IMR-90 (cell line): ENCODE results near the gene KIF5C.

Source experiments
- CEBPB ChIP-seq: IDR thresholded peaks from 2 replicates; pipeline ENCODE4 v1.6.1; 2012; ENCODE audit warnings: low read depth, low read length, improper control_type of control experiment
- CTCF ChIP-seq: conservative IDR thresholded peaks from 2 replicates; pipeline ENCODE4 v1.5.1; 2012; ENCODE audit warnings: mild to moderate bottlenecking, low read depth, low read length, improper control_type of control experiment
- MAFK ChIP-seq: IDR thresholded peaks from 2 replicates; pipeline ENCODE4 v1.6.1; 2012; ENCODE audit warnings: low read depth, low read length, improper control_type of control experiment
- MXI1 ChIP-seq: IDR thresholded peaks from 2 replicates; pipeline ENCODE4 v1.6.1; 2012; ENCODE audit warnings: low read depth, mild to moderate bottlenecking, low read length, moderate library complexity, borderline replicate concordance
- POLR2A ChIP-seq: IDR thresholded peaks from 2 replicates; pipeline ENCODE4 v1.6.1; 2012; ENCODE audit warnings: mild to moderate bottlenecking, low read depth, low read length
- RAD21 ChIP-seq: IDR thresholded peaks from 2 replicates; pipeline ENCODE4 v1.6.1; 2012; ENCODE audit warnings: low read length, improper control_type of control experiment
- RCOR1 ChIP-seq: IDR thresholded peaks from 2 replicates; pipeline ENCODE4 v1.6.1; 2012; ENCODE audit warnings: mild to moderate bottlenecking, low read length, improper control_type of control experiment; ENCODE audit not compliant: insufficient replicate concordance
- USF2 ChIP-seq: fragments of 150-350 bp; IDR thresholded peaks from 2 replicates; pipeline ENCODE4 v1.6.1; 2017; ENCODE audit warnings: mild to moderate bottlenecking, antibody characterized with exemption, low read length, low read depth

- TF ChIP-seq CEBPB, result no peak
- no peak for TF ChIP-seq CTCF
- no peak for TF ChIP-seq POLR2A
- no peak for TF ChIP-seq RAD21
- TF ChIP-seq USF2, result no peak
- TF ChIP-seq MAFK, result no peak
- TF ChIP-seq MXI1, result no peak
- no peak for TF ChIP-seq RCOR1
These were observed 47.9 kb downstream of the KIF5C start for GRCh38 chr2:148922776-148923475.
